NCI-H2196 (cell line): ENCODE results near the gene PGAM4.
"Not testable (repeated sequence)": the region's sequence is repeated elsewhere in the genome, so short reads cannot be mapped to it uniquely, and the experiment has no call there.

Experiments
- DNase-seq: peaks from one replicate; lab custom pipeline; 2025; ENCODE audit not compliant: unreplicated experiment; lab: John Stamatoyannopoulos, UW

The PGAM4 gene

DNA sequence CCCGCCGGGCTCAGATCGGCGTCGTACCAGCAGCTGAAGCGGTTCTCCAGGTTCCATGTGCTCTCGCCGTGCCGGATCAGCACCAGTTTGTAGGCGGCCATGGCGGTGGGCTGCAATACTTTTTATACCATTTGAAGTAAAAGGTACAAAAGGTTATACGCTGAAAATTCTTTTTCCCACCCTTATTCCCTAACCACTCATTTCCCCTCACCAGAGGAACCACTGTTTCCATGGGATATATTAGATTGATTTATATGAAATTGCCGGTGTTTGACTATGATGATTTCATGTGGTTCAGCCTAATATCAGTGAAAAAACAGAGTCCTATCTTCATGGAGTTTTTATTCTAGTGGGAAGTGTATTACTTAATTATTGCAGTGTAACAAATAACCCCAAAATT is at the start of gene PGAM4:
Gene PGAM4 (minus strand): TSS at position 101 of the 400 bp plus-strand sequence. CDS start 0 bp downstream, at position 101.
- DNase-seq: no peak

DNA sequence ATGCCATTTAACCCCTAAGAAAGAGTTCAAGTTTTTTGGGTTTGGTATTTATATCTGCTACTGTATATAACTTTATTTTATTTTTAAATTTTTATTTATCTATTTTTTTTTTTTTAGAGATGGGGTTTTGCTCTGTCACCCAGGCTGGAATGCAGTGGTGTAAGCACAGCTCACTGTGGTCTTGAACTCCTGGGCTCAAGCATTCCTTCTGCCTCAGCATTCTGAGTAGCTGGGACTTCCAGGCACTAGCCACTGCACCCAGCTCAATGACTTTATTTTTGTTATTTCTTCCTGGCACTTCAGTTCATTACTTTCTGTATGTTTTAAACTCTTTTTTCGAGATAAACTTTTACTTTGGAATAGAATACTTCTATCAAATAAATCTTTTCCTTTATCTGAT is 42.4 kb upstream of the PGAM4 start:
- no peak for DNase-seq

DNA sequence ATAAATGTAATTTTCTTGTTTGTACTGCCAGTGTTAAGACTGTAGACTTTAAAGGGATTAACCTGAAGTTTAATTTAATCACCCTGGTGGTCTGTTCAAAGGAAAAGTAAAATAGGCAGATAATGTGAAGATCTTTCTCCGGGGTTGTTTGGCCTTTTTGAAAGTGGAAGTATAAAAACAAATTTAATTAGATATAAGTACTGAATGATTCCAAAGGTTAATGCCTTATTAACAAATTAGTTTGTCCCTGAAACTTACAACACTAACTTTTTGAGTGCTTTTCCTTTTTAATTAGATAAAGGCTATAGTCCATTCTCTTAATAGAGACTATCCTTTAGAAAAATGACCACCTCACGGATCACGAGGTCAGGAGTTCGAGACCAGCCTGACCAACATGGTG is 10.4 kb upstream of the PGAM4 start:
- DNase-seq: no peak

DNA sequence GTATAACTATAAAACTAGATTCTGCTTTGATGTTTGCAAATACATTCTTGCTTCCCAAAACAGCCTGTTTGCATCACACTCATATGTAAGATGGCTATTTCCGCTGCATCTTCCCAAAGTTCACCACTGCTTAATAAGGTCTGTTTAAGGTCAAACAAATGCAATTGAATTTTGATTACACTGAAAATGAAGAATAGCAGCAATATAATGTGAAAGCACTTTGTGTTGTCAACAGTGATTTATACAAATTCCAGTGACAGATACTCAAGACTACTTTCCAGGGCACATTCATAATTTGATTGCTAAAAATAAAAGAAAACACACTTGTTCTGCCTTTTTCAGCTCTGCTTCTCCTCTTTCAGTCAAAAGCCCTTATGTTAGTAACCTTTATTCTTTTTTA is 8.1 kb upstream of the PGAM4 start:
- DNase-seq: no peak

DNA sequence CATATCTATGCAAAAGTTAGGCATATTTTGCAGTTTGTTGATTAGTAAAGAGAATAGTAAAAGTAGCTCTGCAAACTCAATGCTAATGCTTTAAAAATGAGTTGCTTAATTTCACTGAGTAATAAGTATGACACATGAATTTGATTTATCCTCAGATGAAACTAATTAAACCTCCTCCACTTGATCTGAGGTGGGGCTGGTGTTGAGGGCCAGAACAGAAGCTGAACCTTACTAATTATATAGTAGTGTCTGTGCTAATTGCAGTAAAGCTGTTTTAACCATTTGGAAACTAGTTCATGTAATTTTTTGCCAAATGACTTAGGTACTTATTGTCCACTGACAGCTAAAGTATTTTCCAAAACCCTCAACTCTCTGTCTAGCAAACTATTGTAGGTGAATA is 7.7 kb upstream of the PGAM4 start:
- no peak for DNase-seq

DNA sequence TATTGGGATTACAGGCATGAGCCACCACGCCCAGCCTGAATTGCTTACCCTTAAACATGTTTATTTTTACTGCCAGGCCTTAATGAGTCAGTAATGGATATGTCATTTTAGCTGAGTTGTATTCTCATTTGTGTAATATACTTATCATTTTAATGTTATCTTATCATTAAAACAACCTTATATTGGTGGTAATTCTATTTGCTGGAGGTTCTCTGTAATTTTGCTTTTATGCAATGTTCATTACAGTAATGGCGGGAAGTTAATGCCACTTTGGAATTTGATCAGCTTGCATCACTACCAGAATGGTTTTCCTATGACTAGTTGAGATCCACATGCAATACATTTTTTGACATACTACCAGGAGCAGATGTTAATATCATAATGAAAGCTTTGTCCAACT is 6.3 kb upstream of the PGAM4 start:
- DNase-seq: no peak

DNA sequence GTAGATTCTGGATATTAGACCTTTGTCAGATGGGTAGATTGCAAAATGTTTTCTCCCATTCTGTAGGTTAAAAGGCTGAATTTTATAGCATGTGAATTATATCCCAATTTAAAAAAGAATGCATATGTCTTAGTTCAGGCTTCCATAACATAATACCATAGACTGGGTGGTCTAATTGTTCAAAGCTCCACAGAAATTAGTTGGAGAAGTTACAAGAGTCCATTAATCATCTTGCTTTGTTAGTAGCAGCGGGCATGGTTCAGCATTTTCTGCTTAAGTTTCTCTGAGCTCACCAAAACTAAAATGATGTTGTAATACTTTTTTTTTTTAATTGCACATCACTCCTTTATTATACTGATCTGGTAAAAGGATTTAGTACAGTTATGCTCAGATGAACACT is 1.8 kb downstream of the PGAM4 start:
- DNase-seq: no peak

DNA sequence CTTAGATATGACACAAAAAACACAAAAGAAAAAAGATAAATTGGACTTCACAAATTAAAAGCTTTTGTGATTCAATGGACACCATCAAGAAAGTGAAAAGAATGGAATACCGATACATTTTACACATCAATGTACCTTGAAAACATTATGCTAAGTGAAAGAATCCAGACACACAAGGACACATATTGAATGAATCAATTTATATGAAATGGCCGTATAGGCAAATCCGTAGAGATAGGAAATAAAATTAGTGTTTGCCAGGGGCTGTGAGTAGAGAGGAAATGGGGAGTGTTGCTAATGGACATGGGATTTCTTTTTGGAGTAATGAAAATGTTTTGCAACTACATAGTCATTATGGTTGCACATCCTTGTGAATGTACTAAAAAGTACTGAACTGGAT is 3.1 kb downstream of the PGAM4 start:
- DNase-seq: no peak

DNA sequence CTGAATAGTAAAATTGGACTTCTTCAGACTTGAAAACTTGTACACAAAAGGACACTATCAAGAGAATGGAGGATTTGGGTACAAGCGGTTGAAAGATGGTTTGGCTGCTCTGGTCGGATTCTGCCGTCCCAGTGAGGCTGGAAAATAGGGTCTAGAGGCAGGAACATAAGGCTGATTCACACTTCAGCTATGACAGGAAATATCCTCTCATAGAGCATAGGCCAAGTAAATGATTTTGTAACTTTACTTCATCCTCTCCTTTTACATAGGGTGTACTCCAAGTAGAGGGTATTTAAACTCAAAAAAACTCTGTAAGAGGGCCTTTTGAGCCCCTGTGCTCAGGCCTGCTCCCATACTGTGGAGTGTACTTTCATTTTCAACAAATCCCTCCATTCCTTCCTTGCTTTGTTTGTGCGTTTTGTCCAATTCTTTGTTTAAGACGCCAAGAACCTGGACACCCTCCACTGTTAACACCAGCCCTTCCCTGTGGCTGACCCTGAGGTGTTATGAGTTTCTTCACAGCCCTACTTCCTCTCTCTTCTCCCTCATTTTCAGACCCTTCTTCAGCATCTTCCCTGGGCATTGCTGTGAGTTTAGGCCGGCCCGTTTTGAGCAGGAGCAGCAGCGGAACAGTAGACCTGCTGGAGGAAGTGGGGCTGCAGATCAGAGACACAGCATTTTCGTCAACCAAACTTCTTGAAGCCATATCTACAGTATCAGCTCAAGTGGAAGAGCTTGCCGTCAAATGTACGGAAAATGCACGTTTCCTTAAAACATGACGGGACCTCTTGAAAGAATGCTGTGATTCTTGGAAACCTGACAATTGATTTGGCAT is 7.2 kb downstream of the PGAM4 start:
- no peak for DNase-seq

DNA sequence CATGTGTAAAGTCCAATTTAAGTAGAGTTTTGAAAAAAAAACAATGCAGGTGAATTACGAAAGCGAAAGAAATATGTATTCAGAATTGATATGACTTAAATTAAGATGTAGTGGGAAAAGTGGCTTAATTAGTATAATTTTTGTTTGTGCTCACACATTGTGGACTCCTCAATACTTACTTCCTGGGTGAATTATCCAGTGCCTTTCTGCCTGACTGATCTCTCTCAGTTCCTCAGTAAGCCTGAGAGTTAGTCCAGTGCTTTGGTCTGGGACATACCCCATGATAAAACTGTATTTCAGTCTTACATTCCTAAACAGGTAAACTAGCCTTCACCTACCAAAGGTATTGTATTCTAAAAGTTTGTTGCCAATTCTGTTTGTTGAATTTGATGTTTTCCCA is 8.4 kb downstream of the PGAM4 start:
- DNase-seq: no peak

DNA sequence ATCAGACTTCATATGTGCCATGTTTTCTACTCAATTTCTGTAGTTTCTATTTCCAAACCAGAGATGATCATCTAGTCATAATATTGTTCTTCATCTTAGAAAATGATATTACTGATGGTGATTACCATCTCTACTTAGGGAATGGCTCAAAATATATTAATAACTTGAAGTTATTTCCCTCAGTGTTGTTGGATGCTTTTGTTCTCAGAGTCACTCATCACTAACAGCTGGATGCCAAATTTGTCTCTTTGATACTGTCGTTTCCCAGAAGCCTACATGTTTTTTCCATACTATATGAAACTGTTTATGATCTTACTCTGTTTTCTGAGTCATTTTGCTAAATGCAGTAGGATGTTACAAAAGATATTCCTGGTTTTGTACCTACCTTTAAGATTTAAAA is 8.9 kb downstream of the PGAM4 start:
- no peak for DNase-seq

DNA sequence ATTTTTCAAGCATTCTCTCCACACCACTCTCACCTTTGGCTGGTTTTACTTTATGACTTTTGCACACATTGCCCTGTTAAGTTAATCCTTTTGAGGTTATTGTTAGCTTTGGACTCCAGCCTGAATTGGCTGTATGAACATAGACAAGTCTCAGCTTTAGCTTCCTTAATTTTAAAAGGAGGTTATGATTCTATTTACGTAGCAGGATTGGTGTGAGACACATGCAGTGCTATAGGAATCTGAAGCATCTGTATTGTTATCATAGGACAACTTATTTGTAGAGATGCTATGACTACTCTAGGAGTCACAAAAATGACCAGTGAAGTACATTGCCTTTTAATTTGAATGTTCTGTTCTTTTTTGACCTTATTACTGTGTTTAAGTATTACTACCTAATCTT is 15.7 kb downstream of the PGAM4 start:
- no peak for DNase-seq

DNA sequence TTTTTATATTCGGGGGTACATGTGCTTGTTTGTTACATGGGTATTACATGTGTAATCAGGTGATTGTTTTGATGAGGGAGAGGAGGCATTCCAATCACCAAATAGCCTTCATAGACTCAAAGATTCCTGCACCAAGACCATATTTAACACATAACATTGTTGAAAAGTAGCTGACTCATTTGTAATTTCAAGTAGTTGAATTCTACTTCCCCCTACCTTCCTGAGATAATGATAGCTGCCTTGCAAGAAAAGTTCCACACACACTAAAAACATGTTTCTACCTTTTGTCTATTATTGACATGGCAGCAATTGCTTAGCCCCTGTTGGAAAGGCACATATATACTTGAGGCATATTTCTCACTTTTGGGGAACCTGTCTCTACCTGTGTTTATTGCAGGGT is 16.1 kb downstream of the PGAM4 start:
- no peak for DNase-seq

DNA sequence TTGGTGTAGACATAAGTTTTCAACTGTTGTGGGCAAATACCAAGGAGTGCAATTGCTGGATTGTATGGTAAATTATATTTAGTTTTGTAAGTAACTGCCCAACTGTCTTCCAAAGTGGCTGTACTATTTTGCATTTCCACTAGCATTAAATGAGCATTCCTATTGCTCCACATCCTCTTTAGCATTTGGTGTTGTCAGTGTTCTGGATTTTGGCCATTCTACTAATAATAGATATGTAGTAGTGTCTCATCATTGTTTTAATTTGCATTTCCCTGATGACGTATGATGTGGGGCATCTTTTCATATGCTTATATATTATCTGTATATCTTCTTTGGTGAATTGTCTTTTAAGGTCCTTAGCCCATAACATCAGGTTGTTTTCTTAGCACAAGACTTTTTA is 17.3 kb downstream of the PGAM4 start:
- DNase-seq: no peak

DNA sequence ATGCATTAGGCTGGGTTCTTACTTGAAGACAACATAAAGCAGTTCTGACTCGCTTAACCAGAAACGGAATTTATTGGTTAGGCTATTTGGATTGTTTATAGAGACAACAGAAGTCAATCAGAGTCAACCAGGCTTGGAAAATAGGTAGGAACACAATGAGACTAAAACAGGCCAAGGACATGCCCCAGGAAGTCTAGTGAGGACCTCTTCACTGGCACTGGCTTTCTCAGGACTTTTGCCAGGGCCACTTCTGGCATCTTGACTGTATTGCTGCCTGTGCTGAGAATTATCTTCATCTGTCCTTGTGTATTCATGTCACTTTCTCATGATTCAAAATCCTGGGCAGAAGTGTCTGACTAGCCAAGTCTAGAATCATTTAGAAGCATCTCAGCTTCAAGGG is 19.6 kb downstream of the PGAM4 start:
- no peak for DNase-seq

DNA sequence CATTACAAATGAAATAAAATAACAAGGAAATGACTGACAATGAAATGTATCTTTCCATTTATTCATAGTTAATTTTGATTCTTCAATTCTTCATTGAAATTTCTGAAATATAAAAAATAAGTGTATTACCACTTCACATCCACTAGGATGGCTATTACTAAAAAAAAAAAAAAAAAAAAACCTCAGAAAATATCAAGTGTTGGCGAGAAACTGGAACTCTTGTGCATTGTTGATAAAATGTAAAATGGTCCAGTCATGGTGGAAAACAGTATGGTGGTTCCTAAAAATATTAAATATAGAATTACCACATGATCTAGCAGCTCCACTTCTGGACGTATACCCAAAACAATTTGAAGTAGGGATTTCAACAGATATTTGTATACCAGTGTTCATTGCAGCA is 22.9 kb downstream of the PGAM4 start:
- DNase-seq: no peak

DNA sequence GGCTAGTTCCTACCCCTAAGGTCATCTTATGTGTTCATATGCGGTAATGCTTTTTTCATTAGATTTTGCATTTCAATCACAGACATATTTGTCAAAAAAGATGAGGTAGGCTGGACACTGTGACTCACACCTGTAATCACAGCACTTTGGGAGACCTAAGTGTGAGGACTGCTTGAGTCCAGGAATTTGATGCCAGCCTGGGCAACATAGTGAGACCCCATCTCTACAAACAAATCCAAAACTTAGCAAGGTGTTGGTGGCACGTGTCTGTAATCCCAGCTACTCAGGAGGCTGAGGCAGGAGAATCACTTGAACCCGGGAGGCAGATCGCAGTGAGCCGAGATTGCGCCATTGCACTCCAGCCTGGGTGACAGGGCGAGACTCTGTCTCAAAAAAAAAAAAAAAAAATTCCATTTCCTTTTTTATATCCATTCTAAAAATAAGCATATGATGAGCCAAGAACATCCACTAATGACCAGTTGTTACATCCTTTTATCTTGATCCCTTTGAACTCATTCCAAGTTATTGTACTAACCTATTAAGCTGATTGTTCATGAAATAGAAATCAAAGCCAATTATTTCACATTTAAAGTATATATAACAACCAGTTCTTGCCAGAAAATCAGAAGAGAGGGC is 23.4 kb downstream of the PGAM4 start:
- DNase-seq: no peak

DNA sequence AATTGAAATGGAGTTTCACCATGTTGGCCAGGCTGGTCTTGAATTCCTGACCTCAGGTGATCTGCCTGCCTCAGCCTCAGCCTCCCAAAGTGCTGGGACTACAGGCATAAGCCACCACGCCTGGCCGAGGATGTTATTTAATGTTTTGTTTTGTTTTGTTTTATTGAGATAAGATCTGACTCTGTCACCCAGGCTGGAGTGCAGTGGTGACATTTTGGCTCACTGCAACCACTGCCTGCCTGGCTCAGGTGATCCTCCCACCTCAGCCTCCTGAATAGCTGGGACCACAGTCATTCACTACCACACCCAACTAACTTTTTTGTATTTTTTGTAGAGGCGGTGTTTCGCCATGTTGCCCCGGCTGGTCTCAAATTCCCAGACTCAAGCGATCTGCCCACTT is 24.4 kb downstream of the PGAM4 start:
- DNase-seq: not testable (repeated sequence)

DNA sequence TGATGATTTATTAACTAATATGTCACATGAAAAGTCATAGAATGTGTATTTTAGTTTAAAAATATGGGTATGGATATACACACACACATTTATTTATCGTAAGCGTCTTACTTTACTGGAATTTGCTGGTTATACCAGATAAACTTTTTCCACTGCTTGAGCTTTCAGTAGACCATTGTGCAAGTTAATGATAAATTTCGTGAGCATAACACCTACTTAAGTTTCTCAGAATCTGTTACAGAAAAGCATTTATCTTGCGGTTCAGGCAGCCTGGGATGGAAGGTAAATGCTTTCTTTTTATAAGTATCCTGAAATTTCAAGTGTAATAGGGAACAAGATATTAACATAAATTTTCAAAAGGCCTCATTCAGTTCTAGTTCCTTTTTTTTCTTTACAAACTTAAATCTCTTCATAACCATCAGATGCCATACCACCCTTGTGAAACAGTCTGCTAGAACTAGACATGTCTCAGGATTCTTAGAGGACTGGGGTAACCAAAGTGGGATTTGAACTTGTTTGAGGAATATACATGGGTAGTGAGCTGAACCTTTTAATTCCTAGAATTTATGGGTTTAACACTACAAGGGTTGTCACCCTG is 31.3 kb downstream of the PGAM4 start:
- no peak for DNase-seq

DNA sequence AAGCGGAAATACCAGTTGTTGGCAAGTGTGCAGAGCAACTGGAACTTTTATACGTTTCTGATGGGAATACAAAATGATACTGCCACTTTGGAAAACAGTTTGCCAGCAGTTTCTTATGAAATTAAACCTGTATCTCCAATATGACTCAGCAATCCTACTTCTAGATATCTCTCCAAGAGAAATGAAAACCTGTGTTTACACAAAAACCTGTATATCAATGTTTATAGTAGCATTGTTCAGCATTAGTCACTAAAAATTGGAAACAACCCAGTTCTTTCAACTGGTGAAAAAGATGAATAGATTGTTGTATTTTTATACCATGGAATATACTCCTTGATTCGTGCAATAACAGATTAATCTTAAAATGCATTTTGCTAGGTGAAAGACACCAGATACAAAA is 32.1 kb downstream of the PGAM4 start:
- DNase-seq: peak; percentile 3

DNA sequence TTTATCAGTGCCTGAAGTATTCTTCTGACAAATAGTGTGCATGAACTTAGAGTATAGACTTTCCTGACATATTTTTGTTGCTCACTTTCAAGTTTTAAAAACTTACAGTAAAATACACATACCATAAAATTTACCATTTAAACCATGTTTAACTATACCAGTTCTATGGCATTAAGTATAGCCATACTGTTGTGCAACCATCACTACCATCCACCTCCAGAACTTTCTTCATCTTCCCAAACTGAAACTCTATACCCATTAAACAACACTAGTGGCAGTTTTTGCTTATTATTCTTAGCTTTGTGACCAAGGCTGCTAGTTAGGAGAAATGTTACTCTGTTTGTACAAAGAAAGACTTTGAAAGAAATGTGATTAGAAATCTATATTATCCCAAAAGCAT is 33.1 kb downstream of the PGAM4 start:
- no peak for DNase-seq

DNA sequence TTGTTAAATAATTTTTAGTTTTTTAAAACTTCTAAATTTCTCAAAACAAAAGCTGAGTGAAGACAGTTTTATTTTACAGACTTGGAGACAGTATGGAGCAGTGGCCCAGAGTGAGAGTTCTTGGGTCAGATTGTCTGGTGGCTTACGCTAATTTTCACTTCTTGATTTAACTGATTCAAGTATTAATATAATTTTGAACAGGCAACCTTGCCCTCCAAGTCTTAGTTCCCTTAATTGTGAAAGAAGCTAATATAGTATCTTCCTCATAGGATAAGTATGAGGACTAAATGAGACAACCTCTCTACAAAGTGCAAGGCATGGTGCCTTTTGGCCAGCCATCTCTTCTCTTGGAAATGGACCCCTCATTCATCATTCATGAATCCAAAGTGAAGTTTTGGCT is 33.6 kb downstream of the PGAM4 start:
- DNase-seq: no peak
